ENCODE measurements around the gene CACNA1D. TPM values are rescaled to one million over a fixed set of nuclear protein-coding genes. Genes with fewer than 3 reads are reported as not detected.

The CACNA1D gene
- total and polyA plus RNA-seq, 2 donors (not counting 3 experiments of a cell fraction or from before 2014, with no cell fraction given), result 0.06 TPM; not detected in 1

DNA sequence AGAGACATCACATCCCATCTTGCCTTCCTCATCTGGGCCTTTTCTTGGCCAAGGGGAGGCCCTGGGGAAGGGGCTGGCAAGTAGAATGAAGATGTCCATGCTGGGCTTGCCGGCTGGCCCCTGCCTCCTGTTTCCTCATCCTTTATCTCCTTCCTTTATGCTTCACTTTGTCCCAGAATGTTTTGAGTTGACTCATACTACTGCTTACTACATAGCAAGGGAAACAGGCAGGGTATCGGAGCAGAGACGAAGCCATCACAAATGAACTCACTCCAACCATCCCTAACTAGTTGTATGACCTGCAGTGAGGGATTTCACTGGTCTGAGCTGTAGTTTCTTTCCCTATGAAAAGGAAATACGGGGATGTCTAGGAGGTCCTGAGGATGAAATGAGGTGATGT, 285.8 kb downstream of the CACNA1D start:
- Histone ChIP-seq H3K9ac (replicated peaks; ENCODE audit: extremely low read depth, insufficient read depth, low read length) (no peak overlapping the region), H4K20me1 (replicated peaks; ENCODE audit: control insufficient read depth, extremely low read depth, insufficient read depth, low read length) (no peaks in the 10 kb centered on the region), H3K9me1 (replicated peaks; ENCODE audit: control insufficient read depth, extremely low read depth, insufficient read depth, low read length) (no peaks in the 10 kb centered on the region), H3K27me3 (ENCODE audit: control insufficient read depth in 2 of 2, insufficient read depth in 2 of 2, low read length in 2 of 2) (no peaks in the 10 kb centered on the region), H2AFZ (ENCODE audit: low read depth, low read length) (no peak overlapping the region), H3K9me3 (replicated peaks; ENCODE audit: control insufficient read depth, insufficient read depth, low read length) (no peaks in the 10 kb centered on the region), H3K79me2 (ENCODE audit: control insufficient read depth, insufficient read depth, low read length) (no peaks in the 10 kb centered on the region), H3K36me3 (ENCODE audit: control insufficient read depth in 2 of 2, extremely low read depth in 1 of 2, insufficient read depth in 2 of 2, low read length in 2 of 2) (no peaks in the 10 kb centered on the region), H3K4me1 (ENCODE audit: control insufficient read depth, extremely low read depth, insufficient read depth, low read length) (no peaks in the 10 kb centered on the region), H3K4me2 (ENCODE audit: insufficient read depth, low read length) (no peak overlapping the region), H3K27ac (ENCODE audit: insufficient read depth, low read depth, low read length) (no peak overlapping the region), H3K4me3 (replicated peaks in 1 of 3; ENCODE audit: insufficient read depth in 1 of 3, low read depth in 1 of 3, low read length in 3 of 3) (no peak overlapping the region)
- intact Hi-C loops (cut with micrococcal nuclease), result no loop called here
- POLR2A ChIA-PET, result no interaction called here
- no TSS peak for BruUV-seq (replicated peaks)
- CTCF ChIA-PET, result no interaction called here
- dilution Hi-C loops (cut with MboI; ENCODE audit: extremely low pct_ligation_motif_present, low sequenced_read_pairs), result no loop called here
- DNase-seq (ENCODE audit: low read depth, low spot score), result no peak
- FAIRE-seq, result no peak
- no peak for TF ChIP-seq POLR2A (IDR thresholded peaks at IDR 0.05; ENCODE audit: low read depth, low read length)
- TF ChIP-seq JUN (IDR thresholded peaks at IDR 0.05; ENCODE audit: borderline replicate concordance, insufficient read depth, insufficient read length, low read depth), result no peak
- TF ChIP-seq, protein P1, sequence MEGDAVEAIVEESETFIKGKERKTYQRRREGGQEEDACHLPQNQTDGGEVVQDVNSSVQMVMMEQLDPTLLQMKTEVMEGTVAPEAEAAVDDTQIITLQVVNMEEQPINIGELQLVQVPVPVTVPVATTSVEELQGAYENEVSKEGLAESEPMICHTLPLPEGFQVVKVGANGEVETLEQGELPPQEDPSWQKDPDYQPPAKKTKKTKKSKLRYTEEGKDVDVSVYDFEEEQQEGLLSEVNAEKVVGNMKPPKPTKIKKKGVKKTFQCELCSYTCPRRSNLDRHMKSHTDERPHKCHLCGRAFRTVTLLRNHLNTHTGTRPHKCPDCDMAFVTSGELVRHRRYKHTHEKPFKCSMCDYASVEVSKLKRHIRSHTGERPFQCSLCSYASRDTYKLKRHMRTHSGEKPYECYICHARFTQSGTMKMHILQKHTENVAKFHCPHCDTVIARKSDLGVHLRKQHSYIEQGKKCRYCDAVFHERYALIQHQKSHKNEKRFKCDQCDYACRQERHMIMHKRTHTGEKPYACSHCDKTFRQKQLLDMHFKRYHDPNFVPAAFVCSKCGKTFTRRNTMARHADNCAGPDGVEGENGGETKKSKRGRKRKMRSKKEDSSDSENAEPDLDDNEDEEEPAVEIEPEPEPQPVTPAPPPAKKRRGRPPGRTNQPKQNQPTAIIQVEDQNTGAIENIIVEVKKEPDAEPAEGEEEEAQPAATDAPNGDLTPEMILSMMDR (IDR thresholded peaks at IDR 0.05; ENCODE audit: extremely low read depth in 1 of 2, insufficient read depth in 1 of 2, low read depth in 1 of 2, low read length in 2 of 2), result no peak
- no peak for TF ChIP-seq EZH2 (IDR thresholded peaks at IDR 0.05; ENCODE audit: borderline replicate concordance, low read depth, low read length, severe bottlenecking)
- no peak for TF ChIP-seq POLR2AphosphoS5 (IDR thresholded peaks at IDR 0.05; ENCODE audit: insufficient read depth, low read depth, low read length)
- TF ChIP-seq, protein P2, sequence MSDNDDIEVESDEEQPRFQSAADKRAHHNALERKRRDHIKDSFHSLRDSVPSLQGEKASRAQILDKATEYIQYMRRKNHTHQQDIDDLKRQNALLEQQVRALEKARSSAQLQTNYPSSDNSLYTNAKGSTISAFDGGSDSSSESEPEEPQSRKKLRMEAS (IDR thresholded peaks at IDR 0.05; ENCODE audit: insufficient read depth, insufficient read length), result no peak
- TF ChIP-seq GATA2 (IDR thresholded peaks at IDR 0.05; ENCODE audit: insufficient read depth, insufficient read length, low read depth, low read length), result no peak
- no peak for TF ChIP-seq FOS (IDR thresholded peaks at IDR 0.05; ENCODE audit: borderline replicate concordance, insufficient read depth, low read length)
- TF ChIP-seq MYC (IDR thresholded peaks at IDR 0.05; ENCODE audit: low read depth, low read length), result no peak
